Pulmonary artery endothelial cell (primary cell): ENCODE results near the gene PTPN11. TPM values are rescaled to one million over a fixed set of nuclear protein-coding genes. Genes with fewer than 3 reads are reported as not detected.
"Not testable (repeated sequence)": the region's sequence is repeated elsewhere in the genome, so short reads cannot be mapped to it uniquely, and the experiment has no call there.

Experiments used
- DNase-seq: peaks from one replicate; pipeline ENCODE4 v3.0.0-alpha.2; 2011; ENCODE audit warnings: low read depth, low spot score
- total RNA-seq: library from RNA; depleted of rRNA; stranded (reverse); fragments of >200 nt; gene quantifications from 2 replicates; pipeline ENCODE4 v1.2.3, GENCODE V29; 2014

Gene PTPN11
- 84.0 and 112 TPM in 2 replicates for total RNA-seq

DNA sequence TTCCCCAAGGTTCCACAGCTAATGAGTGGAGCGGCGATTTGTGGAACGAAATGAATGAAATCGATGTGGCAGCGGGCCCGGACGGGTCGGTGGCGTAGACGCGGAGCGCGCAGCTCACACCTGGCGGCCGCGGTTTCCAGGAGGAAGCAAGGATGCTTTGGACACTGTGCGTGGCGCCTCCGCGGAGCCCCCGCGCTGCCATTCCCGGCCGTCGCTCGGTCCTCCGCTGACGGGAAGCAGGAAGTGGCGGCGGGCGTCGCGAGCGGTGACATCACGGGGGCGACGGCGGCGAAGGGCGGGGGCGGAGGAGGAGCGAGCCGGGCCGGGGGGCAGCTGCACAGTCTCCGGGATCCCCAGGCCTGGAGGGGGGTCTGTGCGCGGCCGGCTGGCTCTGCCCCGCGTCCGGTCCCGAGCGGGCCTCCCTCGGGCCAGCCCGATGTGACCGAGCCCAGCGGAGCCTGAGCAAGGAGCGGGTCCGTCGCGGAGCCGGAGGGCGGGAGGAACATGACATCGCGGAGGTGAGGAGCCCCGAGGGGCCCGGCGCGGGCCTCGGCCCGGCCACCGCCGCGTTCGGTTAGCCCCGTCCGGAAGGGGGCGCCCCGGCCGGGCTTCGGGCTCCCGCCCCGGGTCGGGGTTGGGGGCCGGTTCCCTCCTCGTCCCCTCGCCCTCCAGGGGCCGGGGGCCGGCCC lies at the start of gene PTPN11:
TSS of gene PTPN11 (plus strand) at position 340 of the 689 bp plus-strand sequence. CDS start at position 505, 165 bp downstream.
- DNase-seq: peak; percentile 41

DNA sequence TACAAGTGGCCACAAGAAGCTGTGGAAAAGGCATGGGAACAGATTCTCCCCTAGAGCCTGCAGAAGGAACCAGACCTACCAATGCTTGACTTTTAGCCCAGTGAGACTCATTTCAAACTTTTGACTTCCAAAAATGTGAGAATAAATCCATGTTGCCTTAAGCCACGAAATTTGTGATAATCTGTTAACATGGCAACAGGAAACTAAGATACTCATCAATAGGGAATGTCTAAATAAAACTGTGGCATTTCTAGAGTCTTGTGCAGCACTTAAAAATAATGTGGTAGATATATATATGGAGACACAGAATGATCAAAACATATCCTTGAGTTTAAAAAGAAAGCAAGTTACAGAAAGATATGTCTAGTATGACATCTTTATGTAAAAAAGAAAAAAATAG lies 48.5 kb upstream of the PTPN11 start:
- no peak for DNase-seq

DNA sequence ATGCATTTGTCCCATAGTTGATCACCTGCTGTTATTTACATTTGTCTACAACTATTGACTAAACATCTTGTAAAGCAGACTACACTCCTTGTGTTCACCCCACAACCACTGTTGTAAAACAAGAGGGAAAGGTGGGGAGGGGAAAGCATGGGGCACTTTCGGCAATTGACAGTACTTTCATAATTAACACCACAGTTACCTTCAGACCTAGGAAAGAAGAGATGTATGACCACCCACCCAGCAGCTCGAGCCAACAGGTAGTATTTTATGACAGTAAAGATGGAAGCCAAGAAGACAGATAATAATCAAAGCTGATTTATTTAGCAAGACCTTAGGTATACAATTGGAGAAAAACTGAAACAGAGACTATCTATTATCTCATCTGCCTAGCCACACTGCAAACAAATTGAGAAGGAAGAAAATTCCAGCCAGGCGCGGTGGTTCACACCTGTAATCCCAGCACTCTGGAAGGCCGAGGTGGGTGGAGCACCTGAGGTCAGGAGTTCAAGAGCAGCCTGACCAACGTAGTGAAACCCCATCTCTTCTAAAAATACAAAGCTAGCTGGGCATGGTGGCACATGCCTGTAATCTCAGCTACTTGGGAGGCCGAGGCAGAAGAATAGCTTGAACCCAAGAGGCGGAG lies 47.8 kb upstream of the PTPN11 start:
- DNase-seq: no peak

DNA sequence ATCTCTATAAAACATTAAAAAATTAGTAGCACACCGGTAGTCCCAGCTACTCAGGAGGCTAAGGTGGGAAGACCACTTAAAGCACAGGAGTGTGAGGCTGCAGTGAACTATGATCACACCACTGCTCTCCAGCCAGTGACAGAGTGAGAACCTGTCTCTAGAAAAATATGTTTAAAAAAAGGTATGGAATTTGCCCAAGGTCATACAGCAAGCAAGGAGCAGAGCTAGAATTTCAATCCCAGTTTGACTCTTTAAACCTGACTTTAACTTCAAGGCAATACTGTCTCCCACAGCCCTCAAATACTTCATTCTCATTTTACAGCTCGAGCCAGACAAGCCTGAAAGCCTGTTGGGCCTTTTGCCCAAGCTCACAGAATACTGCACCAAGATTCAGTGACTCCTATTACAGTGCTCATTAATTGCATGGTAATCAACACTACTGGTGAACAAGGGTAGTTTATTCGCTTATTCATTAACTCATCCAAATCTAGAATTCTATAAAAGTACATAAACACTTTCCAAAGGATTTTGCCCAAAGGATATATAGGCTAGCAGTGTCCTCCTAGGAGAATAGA lies 44.5 kb upstream of the PTPN11 start:
- DNase-seq: no peak

DNA sequence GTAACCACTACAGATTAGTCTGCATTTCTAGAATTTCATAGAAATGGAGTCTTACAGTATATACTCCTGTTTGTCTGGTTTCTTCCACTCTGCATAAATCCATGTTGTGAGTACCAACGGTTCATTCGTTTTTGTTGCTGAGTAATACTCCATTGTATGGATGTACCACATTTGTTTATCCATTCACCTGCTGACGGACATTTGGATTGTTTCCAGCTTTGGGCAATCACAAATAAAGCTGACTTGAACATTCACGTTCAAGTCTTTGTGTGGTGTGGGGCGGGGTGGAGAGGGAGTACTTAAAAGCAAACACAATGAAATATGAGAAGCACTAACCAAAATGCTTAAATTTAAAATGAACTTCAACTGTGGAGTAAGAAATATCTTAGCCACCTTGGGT lies 43.6 kb upstream of the PTPN11 start:
- DNase-seq: no peak

DNA sequence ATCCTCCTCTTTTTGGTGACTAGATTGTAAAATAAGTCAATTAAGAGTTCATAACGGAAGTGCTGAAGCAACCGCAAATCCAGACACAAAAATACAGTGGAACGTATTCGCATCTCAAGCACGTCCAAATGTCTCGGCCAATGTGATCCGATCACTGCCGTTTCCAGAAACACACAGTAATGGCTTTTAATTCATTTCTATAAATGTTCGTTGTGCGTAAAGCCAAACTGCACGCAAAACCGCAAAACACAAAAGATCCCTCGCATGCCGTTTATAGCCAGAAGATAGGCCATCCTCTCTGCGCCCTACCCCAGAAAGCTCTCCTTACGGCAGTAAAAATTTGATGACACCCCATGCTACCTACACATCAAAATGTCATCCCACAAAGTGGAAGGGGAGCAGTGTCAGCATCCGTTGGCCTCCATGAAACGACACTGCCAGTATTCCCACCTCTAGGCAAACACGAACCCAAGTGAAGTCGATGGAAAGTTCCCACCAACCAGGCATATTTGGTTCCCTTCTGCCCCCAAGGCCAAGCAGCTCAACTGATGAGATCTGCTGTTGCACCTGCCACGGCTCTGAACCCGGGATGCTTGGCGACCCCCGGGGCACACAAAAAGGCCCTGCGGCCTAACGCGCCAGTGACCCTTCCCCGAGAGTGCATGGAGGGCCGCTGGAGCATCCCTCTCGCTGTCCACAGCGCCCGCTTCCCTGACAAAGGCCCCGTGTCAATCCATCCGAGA lies 37.9 kb upstream of the PTPN11 start:
- no peak for DNase-seq

DNA sequence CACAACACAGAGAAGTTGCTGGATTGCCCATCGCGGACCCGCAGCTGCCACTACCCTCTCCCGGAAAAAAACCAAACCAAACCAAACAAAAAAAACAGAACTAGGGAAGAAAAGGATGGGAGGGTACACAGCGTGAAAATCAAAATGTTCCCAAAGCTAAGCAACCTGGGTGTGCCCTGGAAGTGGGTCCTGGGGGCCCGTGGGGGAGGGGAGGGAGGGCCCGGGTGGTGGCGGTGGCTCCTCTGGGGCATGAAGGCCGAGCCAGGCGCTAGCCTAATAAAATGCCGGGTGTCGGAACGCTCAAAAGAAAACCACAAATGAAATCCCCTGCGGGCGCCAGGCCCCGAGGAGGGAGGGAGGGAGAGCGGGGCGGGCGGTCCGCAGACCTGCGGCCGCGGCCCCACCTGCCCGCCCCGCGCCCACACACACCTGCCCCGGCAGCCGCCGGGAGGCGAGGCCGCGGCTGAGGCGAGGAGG lies 37.3 kb upstream of the PTPN11 start:
- DNase-seq: no peak

DNA sequence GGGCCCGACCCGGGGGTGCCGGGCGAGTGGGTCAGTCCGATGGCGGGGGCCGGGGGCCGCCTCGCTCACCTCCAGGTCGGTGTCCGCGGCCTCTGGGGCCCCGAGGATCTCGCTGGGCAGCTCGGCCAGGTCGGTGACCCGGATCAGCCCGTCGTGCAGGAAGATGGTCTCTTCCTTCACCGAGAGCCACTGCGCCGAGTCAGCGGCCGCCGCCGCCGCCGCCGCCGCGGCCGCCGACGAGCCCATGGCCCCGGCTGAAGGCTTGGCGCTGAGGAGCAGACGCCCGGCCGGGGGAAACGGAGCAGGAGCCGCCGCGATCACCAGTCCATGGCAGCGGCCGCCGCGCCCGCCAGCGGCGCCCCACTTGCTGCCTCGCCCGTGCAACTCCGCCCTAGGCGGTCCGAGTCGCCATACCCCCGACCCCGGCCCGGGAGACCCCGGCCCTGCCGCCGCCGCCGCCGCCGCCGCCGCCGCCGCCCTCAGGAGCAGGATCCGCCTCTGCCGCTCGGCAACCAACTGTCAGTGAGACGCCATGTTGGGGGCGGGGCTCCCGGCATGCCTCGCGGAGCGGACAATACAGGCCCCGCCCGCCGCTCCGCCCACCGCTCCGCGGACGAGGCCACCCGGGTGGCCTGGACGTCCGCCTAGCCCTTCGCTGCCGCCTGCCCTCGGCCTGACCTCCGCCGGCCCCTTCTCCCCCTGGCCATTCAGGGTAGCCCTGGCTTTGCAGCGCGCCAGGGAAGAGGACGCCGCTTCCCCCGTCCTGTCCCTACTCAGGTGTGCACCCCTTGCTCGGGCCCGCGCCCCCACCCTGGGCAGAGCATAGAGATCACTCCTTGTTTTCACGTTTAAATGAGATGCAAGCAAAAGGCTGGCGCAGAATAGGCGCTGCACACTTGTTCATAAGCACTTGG lies 36.6 kb upstream of the PTPN11 start, which contains the start of gene HECTD4:
TSS of gene HECTD4 (minus strand) at position 549 of the 914 bp plus-strand sequence. CDS start at position 246, 303 bp downstream.
- DNase-seq: peak; percentile 37

DNA sequence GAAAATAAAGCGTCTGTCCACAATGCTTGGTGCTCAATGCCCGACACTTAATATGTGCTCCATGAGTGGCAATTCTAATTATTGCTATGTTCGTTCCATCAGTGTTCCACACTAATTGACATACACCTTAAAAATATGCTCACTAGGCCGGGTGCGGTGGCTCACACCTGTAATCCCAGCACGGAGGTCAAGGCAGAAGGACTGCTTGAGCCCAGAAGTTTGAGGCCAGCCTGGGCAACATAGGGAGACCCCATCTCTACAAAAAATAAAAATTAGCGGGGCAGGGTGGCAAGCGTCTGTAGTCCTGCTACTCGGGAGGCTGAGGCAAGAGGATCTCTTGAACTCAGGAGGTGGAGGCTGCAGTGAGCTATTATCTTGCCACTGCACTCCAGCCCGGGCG lies 35.9 kb upstream of the PTPN11 start:
- DNase-seq: no peak

DNA sequence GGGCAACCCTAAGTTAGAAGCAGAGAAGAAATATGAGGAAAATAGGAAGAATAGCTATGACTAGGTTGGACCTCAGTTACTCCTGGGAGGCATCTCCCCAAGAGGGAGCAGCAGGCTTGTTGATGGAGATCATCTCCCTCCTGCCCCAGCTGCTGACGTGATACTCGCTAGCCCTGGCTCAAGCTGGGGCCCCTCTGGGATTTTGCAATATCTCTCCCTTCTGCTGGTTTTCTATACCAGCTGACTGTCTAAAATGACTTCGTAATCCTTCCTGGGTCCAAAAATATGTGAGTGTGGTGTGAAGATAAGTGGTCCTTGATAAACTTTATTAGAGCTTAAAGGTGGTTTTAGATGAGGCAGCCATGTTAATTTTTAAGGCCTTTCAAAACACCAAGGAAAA lies 32.0 kb upstream of the PTPN11 start:
- DNase-seq: no peak

DNA sequence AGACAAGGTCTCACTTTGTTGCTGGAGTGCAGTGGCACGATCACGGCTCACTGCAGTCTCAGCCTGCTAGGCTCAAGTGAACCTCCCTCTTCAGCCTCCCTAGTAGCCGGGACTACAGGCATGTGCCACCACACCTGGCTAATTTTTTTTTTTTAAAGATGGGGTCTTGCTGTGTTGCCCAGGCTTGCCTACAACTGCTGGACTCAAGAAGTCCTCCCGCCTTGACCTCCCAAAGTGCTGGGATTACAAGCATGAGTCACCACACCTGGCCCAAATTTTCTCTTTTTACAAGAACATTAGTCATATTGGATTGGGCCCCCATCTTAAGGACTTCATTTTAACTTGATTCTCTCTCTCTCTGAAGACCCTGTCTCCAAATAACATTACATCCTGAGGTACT lies 29.5 kb upstream of the PTPN11 start:
- no peak for DNase-seq

DNA sequence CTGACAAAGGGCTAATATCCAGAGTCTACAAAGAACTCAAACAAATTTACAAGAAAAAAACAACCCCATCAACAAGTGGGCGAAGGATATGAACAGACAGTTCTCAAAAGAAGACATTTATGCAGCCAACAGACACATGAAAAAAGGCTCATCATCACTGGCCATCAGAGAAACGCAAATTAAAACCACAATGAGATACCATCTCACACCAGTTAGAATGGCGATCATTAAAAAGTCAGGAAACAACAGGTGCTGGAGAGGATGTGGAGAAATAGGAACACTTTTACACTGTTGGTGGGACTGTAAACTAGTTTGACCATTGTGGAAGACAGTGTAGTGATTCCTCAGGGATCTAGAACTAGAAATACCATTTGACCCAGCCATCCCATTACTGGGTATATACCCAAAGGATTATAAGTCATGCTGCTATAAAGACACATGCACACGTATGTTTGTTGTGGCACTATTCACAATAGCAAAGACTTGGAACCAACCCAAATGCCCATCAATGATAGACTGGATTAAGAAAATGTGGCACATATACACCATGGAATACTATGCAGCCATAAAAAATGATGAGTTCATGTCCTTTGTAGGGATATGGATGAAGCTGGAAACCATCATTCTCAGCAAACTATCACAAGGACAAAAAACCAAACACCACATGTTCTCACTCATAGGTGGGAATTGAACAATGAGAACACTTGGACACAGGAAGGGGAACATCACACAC lies 28.7 kb upstream of the PTPN11 start:
- not testable (repeated sequence) for DNase-seq

DNA sequence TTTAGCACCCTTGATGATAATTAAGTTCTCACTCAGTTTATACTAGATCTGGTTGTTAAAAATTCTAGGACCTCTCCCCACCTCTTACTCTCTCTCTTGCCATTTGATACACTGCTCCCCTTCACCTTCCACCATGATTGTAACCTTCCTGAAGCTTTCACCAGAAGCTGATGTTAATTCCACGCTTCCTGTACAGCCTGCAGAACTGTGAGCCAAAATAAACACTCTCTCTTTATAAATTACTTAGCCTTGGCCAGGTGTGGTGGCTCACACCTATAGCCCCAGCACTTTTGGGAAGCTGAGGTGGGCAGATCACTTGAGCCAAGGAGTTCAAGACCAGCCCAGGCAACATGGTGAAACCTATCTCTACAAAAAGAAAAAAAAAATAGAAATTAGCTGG lies 25.4 kb upstream of the PTPN11 start:
- no peak for DNase-seq

DNA sequence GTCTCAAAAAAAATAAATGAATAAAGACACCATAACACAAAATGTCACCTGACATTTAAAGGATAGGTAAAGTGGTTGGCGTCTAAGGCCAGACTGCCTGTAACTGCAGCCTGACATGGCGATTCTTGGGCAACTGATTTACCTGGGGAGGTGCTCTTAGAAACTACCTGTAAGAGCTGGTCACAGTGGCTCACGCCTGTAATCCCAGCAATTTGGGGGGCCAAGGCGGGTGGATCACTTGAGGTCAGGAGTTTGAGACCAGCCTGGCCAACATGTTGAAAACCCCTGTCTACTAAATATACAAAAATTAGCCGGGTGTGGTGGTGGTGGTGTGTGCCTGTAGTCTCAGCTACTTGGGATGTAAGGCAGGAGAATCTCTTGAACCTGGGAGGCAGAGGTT lies 17.7 kb upstream of the PTPN11 start:
- no peak for DNase-seq

DNA sequence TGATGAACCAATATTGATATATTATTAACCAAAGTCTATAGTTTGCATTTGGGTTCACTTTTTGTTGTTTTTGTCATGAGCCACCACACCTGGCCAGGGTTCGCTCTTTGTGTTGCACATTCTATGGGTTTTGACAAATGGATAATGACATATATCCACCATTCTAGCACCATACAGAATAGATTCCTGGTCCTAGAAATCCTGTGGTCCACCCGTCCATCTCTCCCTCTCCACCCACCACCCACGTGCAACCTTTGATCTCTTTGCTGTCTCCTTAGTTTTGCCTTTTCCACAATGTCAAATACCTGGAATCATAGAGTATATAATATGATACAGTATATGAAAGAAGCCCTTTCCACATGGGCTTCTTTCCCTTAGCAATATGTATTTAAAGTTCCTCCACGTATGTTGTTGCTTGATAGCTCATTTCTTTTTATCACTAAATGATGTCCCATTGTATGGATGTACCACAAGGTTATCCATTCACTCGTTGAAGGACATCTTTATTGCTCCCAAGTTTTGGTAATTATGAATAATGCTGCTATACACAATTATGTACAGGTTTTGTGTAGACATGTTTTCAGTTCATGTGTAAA lies 16.7 kb upstream of the PTPN11 start:
- no peak for DNase-seq

DNA sequence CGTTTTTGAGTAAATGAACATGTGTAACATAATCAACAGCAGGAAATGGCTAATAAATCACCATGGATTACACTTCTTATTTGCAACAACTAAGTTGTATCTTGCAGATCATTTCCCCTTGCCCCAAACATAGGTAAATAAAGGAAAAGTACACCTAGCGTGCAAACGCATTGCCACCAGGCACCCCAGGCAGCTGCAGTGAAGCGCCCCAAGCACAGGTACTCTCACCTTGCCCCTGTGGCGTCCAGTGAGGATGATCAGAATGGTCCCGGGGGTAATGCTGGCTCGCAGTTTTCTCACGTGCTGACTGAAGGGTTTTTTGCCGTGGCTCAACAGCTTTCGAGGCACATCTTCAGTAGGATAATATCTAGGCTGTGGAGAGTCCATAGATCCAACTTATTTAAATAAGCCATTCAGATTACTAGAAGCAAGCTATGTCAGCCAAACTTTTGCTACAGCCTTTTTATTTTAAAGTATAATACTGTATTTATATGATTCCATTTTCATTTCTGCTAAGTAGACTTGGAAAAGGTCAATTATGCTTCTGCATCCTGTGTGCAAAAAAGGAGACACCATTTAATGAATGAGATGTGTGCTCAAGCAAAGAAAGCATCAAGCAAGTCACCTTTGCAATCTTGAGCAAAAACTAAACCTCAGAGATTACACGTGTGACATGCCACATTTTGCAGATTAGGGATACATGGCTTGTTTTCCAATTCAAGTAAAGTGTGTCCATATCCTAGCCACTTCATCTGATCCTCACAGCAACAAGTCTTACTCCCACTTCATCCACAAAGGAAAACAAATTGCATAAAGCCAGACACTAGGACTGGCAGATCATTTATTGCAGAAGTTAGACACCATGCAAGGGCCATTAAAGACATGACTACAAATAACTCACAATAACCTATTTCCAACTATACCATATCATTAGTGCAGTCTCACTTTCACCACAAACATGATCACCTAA lies 11.9 kb upstream of the PTPN11 start:
- DNase-seq: no peak

DNA sequence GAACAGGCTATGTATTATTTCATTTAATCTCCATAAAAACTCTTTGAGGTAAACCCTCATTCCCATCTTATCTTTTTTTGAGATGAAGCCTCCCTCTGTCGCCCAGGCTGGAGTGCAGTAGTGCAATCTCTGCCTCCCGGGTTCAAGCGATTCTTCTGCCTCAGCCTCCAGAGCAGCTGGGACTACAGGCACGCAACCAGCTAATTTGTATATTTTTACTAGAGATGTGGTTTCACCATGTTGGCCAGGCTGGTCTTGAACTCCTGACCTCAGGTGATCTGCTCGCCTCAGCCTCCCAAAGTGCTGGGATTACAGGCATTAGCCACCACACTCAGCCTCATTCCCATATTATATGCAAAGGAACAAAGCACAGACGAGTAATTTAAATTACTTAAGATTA lies 11.1 kb upstream of the PTPN11 start:
- DNase-seq: not testable (repeated sequence)

DNA sequence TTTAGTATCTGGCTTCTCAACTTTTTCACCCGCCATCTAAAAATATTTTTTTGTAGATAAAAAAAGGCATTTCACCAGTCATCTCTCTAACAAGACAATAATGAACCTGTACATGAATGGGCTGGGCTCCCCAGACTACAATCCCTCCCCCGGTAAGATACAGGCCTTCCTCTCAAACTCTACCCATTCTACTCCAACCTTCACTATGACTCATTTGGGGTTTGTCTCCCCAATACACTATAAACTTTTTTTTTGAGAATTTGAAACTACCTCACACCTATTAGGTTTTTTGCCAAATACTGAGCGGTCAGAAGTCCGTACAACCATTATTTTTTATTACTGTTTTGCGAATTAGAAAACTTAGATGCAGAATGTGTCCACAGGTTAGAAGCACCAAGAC lies 10.1 kb upstream of the PTPN11 start:
- DNase-seq: no peak
